K562 (cell line): ENCODE measurements around the gene DIP2B. TPM values are rescaled to one million over a fixed set of nuclear protein-coding genes. Genes with fewer than 3 reads are reported as not detected.
A peak's percentile ranks its signal among the peaks of the same experiment; 100 is the strongest.

Experiments used
- ADNP ChIP-seq: fragments of 200-800 bp; sonication (Bioruptor generic); IDR thresholded peaks from 2 replicates; pipeline ENCODE4 v1.6.1; 2016; ENCODE audit warnings: missing genetic modification characterization, missing compliant biosample characterization
- CBFA2T2 ChIP-seq: fragments of 450-650 bp; conservative IDR thresholded peaks from 2 replicates; pipeline ENCODE4 v1.6.1; 2017; ENCODE audit warnings: mild to moderate bottlenecking
- CHCHD3 ChIP-seq: fragments of 250-450 bp; sonication (Bioruptor Pico); IDR thresholded peaks from 2 replicates; pipeline ENCODE4 v2.1.2; 2022; ENCODE audit warnings: mild to moderate bottlenecking
- FIP1L1 ChIP-seq: fragments of 200-400 bp; formaldehyde crosslinking; IDR thresholded peaks from 2 replicates; pipeline ENCODE4 v1.6.1; 2018; ENCODE audit warnings: mild to moderate bottlenecking, low read depth, low read length; ENCODE audit not compliant: poor library complexity, severe bottlenecking
- HDAC1 ChIP-seq, 2 experiments: fragments of 450-650 bp; IDR thresholded peaks; 2 replicates each; pipeline ENCODE4 v1.6.1; 2016 to 2017; ENCODE audit warnings: inconsistent platforms in 1 of 2, mild to moderate bottlenecking in 1 of 2, moderate library complexity in 1 of 2
- MCM2 ChIP-seq: fragments of 450-650 bp; IDR thresholded peaks from 2 replicates; pipeline ENCODE4 v1.6.1; 2017; ENCODE audit warnings: low read depth, mild to moderate bottlenecking
- MIER1 ChIP-seq: fragments of 450-650 bp; IDR thresholded peaks from 2 replicates; pipeline ENCODE4 v1.6.1; 2016; ENCODE audit warnings: antibody characterized with exemption, mild to moderate bottlenecking, low read depth
- NFE2L1 ChIP-seq: fragments of 450-650 bp; IDR thresholded peaks from 2 replicates; pipeline ENCODE4 v1.6.1; 2016; ENCODE audit warnings: missing genetic modification characterization, low read depth, mild to moderate bottlenecking, missing compliant biosample characterization, moderate library complexity, borderline replicate concordance
- RFX7 ChIP-seq: fragments of 250-450 bp; sonication (Bioruptor Pico); IDR thresholded peaks from 2 replicates; pipeline ENCODE4 v1.5.1; 2021; ENCODE audit warnings: mild to moderate bottlenecking
- RUNX1 ChIP-seq: sonication (generic); IDR thresholded peaks from 2 replicates; pipeline ENCODE4 v1.6.1; 2016; ENCODE audit warnings: antibody characterized with exemption, low read depth
- SMAD1 ChIP-seq: fragments of 150-350 bp; IDR thresholded peaks from 2 replicates; pipeline ENCODE4 v1.6.1; 2014; ENCODE audit warnings: low read length, low read depth; ENCODE audit not compliant: partially characterized antibody
- SOX6 ChIP-seq: fragments of 450-650 bp; IDR thresholded peaks from 2 replicates; pipeline ENCODE4 v1.6.1; 2014; ENCODE audit warnings: mild to moderate bottlenecking
- SRSF7 ChIP-seq: fragments of 200-400 bp; formaldehyde crosslinking; optimal IDR thresholded peaks from 2 replicates; pipeline ENCODE3; 2017; ENCODE audit warnings: mild to moderate bottlenecking, low read depth, low read length
- TCF3 ChIP-seq: sonication (generic); formaldehyde crosslinking; IDR thresholded peaks from 2 replicates; pipeline ENCODE4 v1.4.0; 2020; ENCODE audit warnings: mild to moderate bottlenecking, missing genetic modification reagents
- TEAD2 ChIP-seq: fragments of 450-650 bp; IDR thresholded peaks from 2 replicates; pipeline ENCODE4 v1.6.1; 2016; ENCODE audit warnings: missing genetic modification characterization, control low read depth, missing compliant biosample characterization
- TFAM ChIP-seq: fragments of 250-450 bp; sonication (Bioruptor Pico); conservative IDR thresholded peaks from 2 replicates; pipeline ENCODE4 v1.5.0; 2021; ENCODE audit warnings: mild to moderate bottlenecking, moderate library complexity
- ZNF57 ChIP-seq: fragments of 450-650 bp; formaldehyde crosslinking; IDR thresholded peaks from 2 replicates; pipeline ENCODE4 v1.4.0; 2020; ENCODE audit warnings: mild to moderate bottlenecking, moderate library complexity
- ZNF589 ChIP-seq: fragments of 200-800 bp; sonication (Bioruptor generic); IDR thresholded peaks from 2 replicates; pipeline ENCODE4 v1.6.1; 2016; ENCODE audit warnings: low read depth, missing genetic modification characterization, missing compliant biosample characterization
- ZNF764 ChIP-seq: fragments of 250-450 bp; sonication (Bioruptor Pico); IDR thresholded peaks from 2 replicates; pipeline ENCODE4 v1.4.0; 2020; ENCODE audit warnings: low read depth, mild to moderate bottlenecking, moderate library complexity
- polyA plus RNA-seq, 8 experiments: library from polyadenylated mRNA; depleted of rRNA in 4 of 8; stranded (reverse) in 5 of 8; unstranded in 3 of 8; fragments of >200 nt; fragmentation: Nextera tagmentation in 2 of 8; fragmentation: Illumina TruSeq in 1 of 8; extraction: Ambion mirVana in 2 of 8; extraction: Trizol in 1 of 8; gene quantifications; 2 replicates each; pipeline versions ENCODE4 v1.2.1 to v1.2.3, GENCODE V29; 2011 to 2014; ENCODE audit warnings: inconsistent platforms in 1 of 8, missing spikeins in 1 of 8
- total RNA-seq, 7 experiments: library from RNA; depleted of rRNA in 6 of 7; stranded (reverse); fragments of >200 nt in 6 of 7; fragmentation: Illumina TruSeq in 2 of 7; extraction: Trizol in 2 of 7; gene quantifications; 2 replicates each; pipeline versions ENCODE4 v1.2.1 to v1.2.3, GENCODE V29; 2011 to 2021; ENCODE audit warnings: low replicate concordance in 1 of 7
- TF ChIP-seq, protein P1 (sequence below): fragments of 450-650 bp; IDR thresholded peaks from 2 replicates; pipeline ENCODE4 v1.6.1; 2018; ENCODE audit warnings: mild to moderate bottlenecking, low read depth; ENCODE audit not compliant: partially characterized antibody
- TF ChIP-seq, protein P2 (sequence below): sonication (generic); formaldehyde crosslinking; IDR thresholded peaks from 2 replicates; pipeline ENCODE4 v1.8.1; 2022; ENCODE audit warnings: missing genetic modification reagents
- TF ChIP-seq, protein P3 (sequence below): fragments of 200-400 bp; formaldehyde crosslinking; IDR thresholded peaks from 2 replicates; pipeline ENCODE4 v1.6.1; 2017; ENCODE audit warnings: mild to moderate bottlenecking, low read depth, low read length, moderate library complexity
- TF ChIP-seq, protein P4 (sequence below): fragments of 450-650 bp; formaldehyde crosslinking; IDR thresholded peaks from 2 replicates; pipeline ENCODE4 v1.4.0; 2020; ENCODE audit warnings: mild to moderate bottlenecking, moderate library complexity

Gene DIP2B
- total and polyA plus RNA-seq, 9 of the 15 experiments (the other 6 are each of a cell fraction or from before 2014, with no cell fraction given) = 4.6 to 26.1 (median 18.8) TPM

DNA sequence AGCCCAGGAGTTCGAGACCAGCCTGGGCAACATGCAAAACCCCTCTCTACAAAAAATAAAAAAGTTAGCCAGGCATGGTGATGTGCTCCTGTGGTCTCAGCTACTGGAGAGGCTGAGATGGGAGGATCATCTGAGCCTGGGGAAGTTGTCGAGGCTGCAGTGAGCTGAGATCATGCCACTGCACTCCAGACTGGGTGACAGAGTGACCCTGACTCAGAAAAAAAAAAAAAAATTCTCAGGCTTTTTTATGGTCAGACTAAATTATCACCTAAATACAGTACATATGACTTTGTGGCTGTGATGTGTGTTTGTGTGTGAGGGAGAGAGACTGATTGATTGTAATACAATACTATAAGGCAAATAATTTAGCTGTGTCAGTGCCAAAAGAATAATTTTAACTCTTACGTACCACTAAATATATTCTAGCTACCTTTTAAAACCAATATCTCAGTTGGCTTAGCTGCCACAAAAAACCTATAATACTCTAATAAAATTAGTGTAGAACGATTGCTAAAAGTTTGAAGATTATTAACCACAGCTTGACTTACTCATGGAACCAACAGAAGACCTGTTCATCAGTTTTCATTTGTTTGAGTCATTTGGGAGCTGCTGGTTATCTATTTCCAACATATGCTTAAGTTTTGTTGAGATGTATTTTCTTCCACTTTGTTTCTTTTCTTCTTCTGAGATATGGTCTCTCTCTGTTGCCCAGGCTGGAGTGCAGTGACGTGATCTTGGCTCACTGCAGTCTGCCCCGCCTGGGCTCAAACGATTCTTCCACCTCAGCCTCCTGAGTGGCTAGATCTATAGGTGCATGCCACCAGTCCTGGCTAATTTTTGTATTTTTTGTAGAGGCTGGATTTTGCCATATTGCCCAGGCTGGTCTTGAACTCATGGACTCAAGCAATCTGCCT, 58.0 kb downstream of the DIP2B start (continued):
- TF ChIP-seq, protein P1, sequence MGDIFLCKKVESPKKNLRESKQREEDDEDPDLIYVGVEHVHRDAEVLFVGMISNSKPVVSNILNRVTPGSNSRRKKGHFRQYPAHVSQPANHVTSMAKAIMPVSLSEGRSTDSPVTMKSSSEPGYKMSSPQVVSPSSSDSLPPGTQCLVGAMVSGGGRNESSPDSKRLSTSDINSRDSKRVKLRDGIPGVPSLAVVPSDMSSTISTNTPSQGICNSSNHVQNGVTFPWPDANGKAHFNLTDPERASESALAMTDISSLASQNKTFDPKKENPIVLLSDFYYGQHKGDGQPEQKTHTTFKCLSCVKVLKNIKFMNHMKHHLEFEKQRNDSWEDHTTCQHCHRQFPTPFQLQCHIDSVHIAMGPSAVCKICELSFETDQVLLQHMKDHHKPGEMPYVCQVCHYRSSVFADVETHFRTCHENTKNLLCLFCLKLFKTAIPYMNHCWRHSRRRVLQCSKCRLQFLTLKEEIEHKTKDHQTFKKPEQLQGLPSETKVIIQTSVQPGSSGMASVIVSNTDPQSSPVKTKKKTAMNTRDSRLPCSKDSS = no peak
- TF ChIP-seq SRSF7 = no peak
- peak; percentile 92 for TF ChIP-seq TCF3
- TF ChIP-seq ADNP (tag) = peak; percentile 59; the same call in 1 of the 2 replicates
- no peak for TF ChIP-seq ZNF764
- TF ChIP-seq ZNF57 (CRISPR knock-in tag) = no peak
- no peak for TF ChIP-seq FIP1L1
- no peak for TF ChIP-seq TEAD2 (tag)
- peak; percentile 86 for TF ChIP-seq CBFA2T2
- no peak for TF ChIP-seq CHCHD3
- TF ChIP-seq, protein P2, sequence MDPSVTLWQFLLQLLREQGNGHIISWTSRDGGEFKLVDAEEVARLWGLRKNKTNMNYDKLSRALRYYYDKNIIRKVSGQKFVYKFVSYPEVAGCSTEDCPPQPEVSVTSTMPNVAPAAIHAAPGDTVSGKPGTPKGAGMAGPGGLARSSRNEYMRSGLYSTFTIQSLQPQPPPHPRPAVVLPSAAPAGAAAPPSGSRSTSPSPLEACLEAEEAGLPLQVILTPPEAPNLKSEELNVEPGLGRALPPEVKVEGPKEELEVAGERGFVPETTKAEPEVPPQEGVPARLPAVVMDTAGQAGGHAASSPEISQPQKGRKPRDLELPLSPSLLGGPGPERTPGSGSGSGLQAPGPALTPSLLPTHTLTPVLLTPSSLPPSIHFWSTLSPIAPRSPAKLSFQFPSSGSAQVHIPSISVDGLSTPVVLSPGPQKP (CRISPR knock-in tag) = no peak
- peak; percentile 96 for TF ChIP-seq SOX6
- TF ChIP-seq, protein P3, sequence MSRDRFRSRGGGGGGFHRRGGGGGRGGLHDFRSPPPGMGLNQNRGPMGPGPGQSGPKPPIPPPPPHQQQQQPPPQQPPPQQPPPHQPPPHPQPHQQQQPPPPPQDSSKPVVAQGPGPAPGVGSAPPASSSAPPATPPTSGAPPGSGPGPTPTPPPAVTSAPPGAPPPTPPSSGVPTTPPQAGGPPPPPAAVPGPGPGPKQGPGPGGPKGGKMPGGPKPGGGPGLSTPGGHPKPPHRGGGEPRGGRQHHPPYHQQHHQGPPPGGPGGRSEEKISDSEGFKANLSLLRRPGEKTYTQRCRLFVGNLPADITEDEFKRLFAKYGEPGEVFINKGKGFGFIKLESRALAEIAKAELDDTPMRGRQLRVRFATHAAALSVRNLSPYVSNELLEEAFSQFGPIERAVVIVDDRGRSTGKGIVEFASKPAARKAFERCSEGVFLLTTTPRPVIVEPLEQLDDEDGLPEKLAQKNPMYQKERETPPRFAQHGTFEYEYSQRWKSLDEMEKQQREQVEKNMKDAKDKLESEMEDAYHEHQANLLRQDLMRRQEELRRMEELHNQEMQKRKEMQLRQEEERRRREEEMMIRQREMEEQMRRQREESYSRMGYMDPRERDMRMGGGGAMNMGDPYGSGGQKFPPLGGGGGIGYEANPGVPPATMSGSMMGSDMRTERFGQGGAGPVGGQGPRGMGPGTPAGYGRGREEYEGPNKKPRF = no peak
- TF ChIP-seq MIER1 = 0 out of 2 replicates have a peak, but pooled peaks have one; percentile 30
- TF ChIP-seq ZNF589 (CRISPR knock-in tag) = no peak
- TF ChIP-seq RUNX1 = no peak
- TF ChIP-seq, protein P4, sequence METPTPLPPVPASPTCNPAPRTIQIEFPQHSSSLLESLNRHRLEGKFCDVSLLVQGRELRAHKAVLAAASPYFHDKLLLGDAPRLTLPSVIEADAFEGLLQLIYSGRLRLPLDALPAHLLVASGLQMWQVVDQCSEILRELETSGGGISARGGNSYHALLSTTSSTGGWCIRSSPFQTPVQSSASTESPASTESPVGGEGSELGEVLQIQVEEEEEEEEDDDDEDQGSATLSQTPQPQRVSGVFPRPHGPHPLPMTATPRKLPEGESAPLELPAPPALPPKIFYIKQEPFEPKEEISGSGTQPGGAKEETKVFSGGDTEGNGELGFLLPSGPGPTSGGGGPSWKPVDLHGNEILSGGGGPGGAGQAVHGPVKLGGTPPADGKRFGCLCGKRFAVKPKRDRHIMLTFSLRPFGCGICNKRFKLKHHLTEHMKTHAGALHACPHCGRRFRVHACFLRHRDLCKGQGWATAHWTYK (CRISPR knock-in tag) = no peak
- TF ChIP-seq TFAM (CRISPR knock-in tag) = no peak
- TF ChIP-seq RFX7 = no peak
- TF ChIP-seq HDAC1 (IDR thresholded peaks at IDR 0.05) = peak in 1 of 2 experiments; percentile 84; a peak in 2 of 4 replicates
- no peak for TF ChIP-seq SMAD1
- TF ChIP-seq NFE2L1 (tag) = no peak
- TF ChIP-seq MCM2 = no peak
